Spinal cord (tissue), 10 donors: ENCODE data around the gene CCDC89. TPM values are rescaled to one million over a fixed set of nuclear protein-coding genes. Genes with fewer than 3 reads are reported as not detected.

Experiments
- DNase-seq, 6 donors: peaks; one replicate each; pipeline versions ENCODE4 v3.0.0 to v3.0.0-alpha.2; 2013 to 2015; ENCODE audit warnings: low spot score in 6 of 6, low read depth in 4 of 6
- H3K27ac ChIP-seq: one replicate; pipeline ENCODE4 v1.5.1; 2013; ENCODE audit warnings: low read depth, low read length, control low read depth
- H3K27me3 ChIP-seq: one replicate; pipeline ENCODE4 v1.6.1; 2013; ENCODE audit warnings: low read length; ENCODE audit not compliant: control insufficient read depth, insufficient read depth
- H3K36me3 ChIP-seq: one replicate; pipeline ENCODE4 v1.6.1; 2013; ENCODE audit warnings: low read length; ENCODE audit not compliant: control insufficient read depth, insufficient read depth
- H3K4me1 ChIP-seq: one replicate; pipeline ENCODE4 v1.6.1; 2013; ENCODE audit warnings: low read length; ENCODE audit not compliant: control insufficient read depth, insufficient read depth
- H3K4me3 ChIP-seq: one replicate; pipeline ENCODE4 v1.5.1; 2013; ENCODE audit warnings: low read depth, low read length, control low read depth
- H3K9me3 ChIP-seq: one replicate; pipeline ENCODE4 v1.6.1; 2013; ENCODE audit warnings: low read length; ENCODE audit not compliant: control insufficient read depth, insufficient read depth
- whole genome bisulfite sequencing: methylation state at CpG from one replicate; pipeline ENCODE4 v1.1.5; 2013; ENCODE audit warnings: missing lambda C conversion rate; ENCODE audit not compliant: insufficient coverage; 5-methylcytosine and 5-hydroxymethylcytosine counted together
- polyA plus RNA-seq, 2 donors: library from polyadenylated mRNA; unstranded; fragments of 120-200 nt; gene quantifications; one replicate each; pipeline ENCODE4 v1.2.1, GENCODE V29; 2013; ENCODE audit not compliant: insufficient read length in 2 of 2
- total RNA-seq, 2 donors: library from RNA; depleted of rRNA in 1 of 2; stranded (reverse); fragments of 120-200 nt in 1 of 2; fragments of >200 nt in 1 of 2; gene quantifications; one replicate each; pipeline versions ENCODE4 v1.2.3 to v1.2.4, GENCODE V29; 2013 to 2014
- donor health status: healthy.

The CCDC89 gene
- total and polyA plus RNA-seq, 4 donors, result 1.2 to 5.5 (median 1.7) TPM

GRCh38 chr11:85697747-85698146 is 11.8 kb upstream of the CCDC89 start:
- no peak for DNase-seq
- Histone ChIP-seq H3K36me3 (peaks cover 2% of the 10 kb centered on the region), H3K27me3 (no peaks in the 10 kb centered on the region), H3K4me3 (no peak overlapping the region), H3K9me3 (no peaks in the 10 kb centered on the region), H3K4me1 (no peaks in the 10 kb centered on the region), H3K27ac (no peak overlapping the region)
- WGBS, result no CpG with 5 or more reads among the region's 2 CpGs

- DNase-seq, result no peak
- no peaks in the 10 kb centered on the region for H3K4me1 ChIP-seq
- no peak overlapping the region for H3K4me3 ChIP-seq
- H3K9me3 ChIP-seq, result no peaks in the 10 kb centered on the region
- H3K27ac ChIP-seq, result no peak overlapping the region
- no peaks in the 10 kb centered on the region for H3K27me3 ChIP-seq
- peaks cover 4% of the 10 kb centered on the region for H3K36me3 ChIP-seq
Observed at GRCh38 chr11:85695546-85695945, 9.6 kb upstream of the CCDC89 start.

GRCh38 chr11:85694385-85694980 is 8.5 kb upstream of the CCDC89 start:
- no peaks in the 10 kb centered on the region for H3K27me3 ChIP-seq
- peaks cover 4% of the 10 kb centered on the region for H3K36me3 ChIP-seq
- peak in 2 of 6 donors; percentile 62 to 86 for DNase-seq
- no peaks in the 10 kb centered on the region for H3K4me1 ChIP-seq
- H3K9me3 ChIP-seq, result no peaks in the 10 kb centered on the region
- H3K27ac ChIP-seq, result no peak overlapping the region
- WGBS, result no CpG with 5 or more reads among the region's 1 CpG
- H3K4me3 ChIP-seq, result no peak overlapping the region

GRCh38 chr11:85685125-85685819 is 723 bp downstream of the CCDC89 start:
- Histone ChIP-seq H3K9me3 (no peaks in the 10 kb centered on the region), H3K36me3 (no peaks in the 10 kb centered on the region), H3K4me1 (peaks cover 11% of the 10 kb centered on the region), H3K27ac (peak overlapping the region; percentile 73), H3K4me3 (peak overlapping the region; percentile 28), H3K27me3 (no peaks in the 10 kb centered on the region)
- DNase-seq, result peak in 1 of 6 donors; percentile 9
- WGBS, result 79% methylated on average over 15 of the region's 15 CpGs

- DNase-seq, result peak in 5 of 6 donors; percentile 58 to 95 (median 75)
- Histone ChIP-seq H3K27ac (no peak overlapping the region), H3K9me3 (no peaks in the 10 kb centered on the region), H3K4me1 (peaks cover 11% of the 10 kb centered on the region), H3K36me3 (no peaks in the 10 kb centered on the region), H3K27me3 (no peaks in the 10 kb centered on the region), H3K4me3 (peak overlapping the region; percentile 64)
- WGBS, result 33% methylated on average over 40 of the region's 43 CpGs
Observed at GRCh38 chr11:85682330-85683305, 3.4 kb downstream of the CCDC89 start.

GRCh38 chr11:85680897-85681296 is 5.1 kb downstream of the CCDC89 start:
- Histone ChIP-seq H3K36me3 (no peaks in the 10 kb centered on the region), H3K9me3 (no peaks in the 10 kb centered on the region)
- WGBS, result 20% methylated on average over 1 of the region's 1 CpG

GRCh38 chr11:85679576-85679975 is 6.4 kb downstream of the CCDC89 start:
- Histone ChIP-seq H3K4me1 (no peaks in the 10 kb centered on the region), H3K27me3 (no peaks in the 10 kb centered on the region), H3K4me3 (no peak overlapping the region), H3K27ac (no peak overlapping the region), H3K36me3 (no peaks in the 10 kb centered on the region), H3K9me3 (no peaks in the 10 kb centered on the region)
- 100% methylated on average over 1 of the region's 4 CpGs for WGBS
- DNase-seq, result no peak

More at GRCh38 chr11:85680897-85681296, 5.1 kb downstream of the CCDC89 start:
- Histone ChIP-seq H3K4me3 (no peak overlapping the region), H3K4me1 (peaks cover 11% of the 10 kb centered on the region), H3K27me3 (no peaks in the 10 kb centered on the region), H3K27ac (no peak overlapping the region)
- no peak for DNase-seq

GRCh38 chr11:85673393-85673792 is 12.6 kb downstream of the CCDC89 start:
- DNase-seq, result no peak
- no peaks in the 10 kb centered on the region for H3K27me3 ChIP-seq
- H3K4me1 ChIP-seq, result no peaks in the 10 kb centered on the region
- no peaks in the 10 kb centered on the region for H3K9me3 ChIP-seq
- H3K36me3 ChIP-seq, result no peaks in the 10 kb centered on the region
- H3K27ac ChIP-seq, result no peak overlapping the region
- 100% methylated on average over 1 of the region's 3 CpGs for WGBS
- H3K4me3 ChIP-seq, result no peak overlapping the region

GRCh38 chr11:85672105-85672902 is 13.7 kb downstream of the CCDC89 start:
- Histone ChIP-seq H3K4me1 (no peaks in the 10 kb centered on the region), H3K4me3 (no peak overlapping the region), H3K27me3 (no peaks in the 10 kb centered on the region), H3K36me3 (no peaks in the 10 kb centered on the region), H3K27ac (no peak overlapping the region), H3K9me3 (no peaks in the 10 kb centered on the region)
- WGBS, result 83% methylated on average over 8 of the region's 8 CpGs
- DNase-seq, result no peak
